SKM-1 treated with dmso at 0.1 percent for 144 hours (cell line): ENCODE measurements around the gene KCMF1.

Experiments
- DNase-seq: peaks from one replicate; lab custom pipeline; 2025; ENCODE audit not compliant: unreplicated experiment; lab: John Stamatoyannopoulos, UW

KCMF1 gene

GRCh38 chr2:84956334-84957297 lies 14.3 kb upstream of the KCMF1 start:
- no peak for DNase-seq

DNA sequence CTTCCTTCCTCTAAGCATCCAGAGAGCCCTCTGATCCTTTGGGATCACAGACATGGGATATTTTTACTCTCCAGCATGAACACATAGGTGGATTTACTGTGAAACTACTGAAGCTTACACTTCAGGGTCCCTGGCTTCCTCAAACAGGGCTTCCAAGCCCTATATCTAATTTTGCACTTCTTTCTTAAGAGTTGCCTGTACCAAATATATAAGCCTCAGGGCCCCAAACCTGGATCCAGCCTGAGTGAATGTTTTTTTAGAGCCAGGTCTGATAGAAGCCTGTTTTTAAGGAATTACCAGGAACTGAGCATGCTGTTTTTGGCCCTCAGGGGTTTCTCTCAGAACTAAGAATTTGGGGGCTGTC lies 13.2 kb upstream of the KCMF1 start:
- no peak for DNase-seq

GRCh38 chr2:84958135-84959059 lies 12.6 kb upstream of the KCMF1 start:
- DNase-seq, result no peak

- DNase-seq, result no peak
Observed at GRCh38 chr2:84959095-84959565, 11.8 kb upstream of the KCMF1 start.

GRCh38 chr2:84959566-84960506 lies 11.1 kb upstream of the KCMF1 start:
- DNase-seq, result no peak

DNA sequence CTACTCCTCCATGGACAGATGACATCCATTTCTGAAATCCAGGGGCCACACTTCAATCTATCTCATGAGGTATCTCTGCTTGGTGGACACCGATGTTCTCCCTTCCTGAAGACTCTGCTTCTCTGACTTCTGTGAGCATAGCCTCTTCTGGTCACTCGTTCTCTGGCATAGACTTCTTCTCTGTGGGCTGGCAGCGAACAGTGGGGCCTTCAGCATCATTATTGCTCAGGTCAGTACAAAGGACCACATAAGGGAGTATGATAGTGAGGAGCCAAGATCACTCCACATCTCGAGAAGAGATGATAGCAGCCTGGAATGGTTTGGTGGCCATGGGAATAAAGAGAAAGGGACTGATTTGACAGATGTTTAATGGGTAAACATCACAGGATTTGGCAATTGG lies 8.0 kb upstream of the KCMF1 start:
- no peak for DNase-seq

GRCh38 chr2:84963323-84963691 lies 7.7 kb upstream of the KCMF1 start:
- no peak for DNase-seq

DNA sequence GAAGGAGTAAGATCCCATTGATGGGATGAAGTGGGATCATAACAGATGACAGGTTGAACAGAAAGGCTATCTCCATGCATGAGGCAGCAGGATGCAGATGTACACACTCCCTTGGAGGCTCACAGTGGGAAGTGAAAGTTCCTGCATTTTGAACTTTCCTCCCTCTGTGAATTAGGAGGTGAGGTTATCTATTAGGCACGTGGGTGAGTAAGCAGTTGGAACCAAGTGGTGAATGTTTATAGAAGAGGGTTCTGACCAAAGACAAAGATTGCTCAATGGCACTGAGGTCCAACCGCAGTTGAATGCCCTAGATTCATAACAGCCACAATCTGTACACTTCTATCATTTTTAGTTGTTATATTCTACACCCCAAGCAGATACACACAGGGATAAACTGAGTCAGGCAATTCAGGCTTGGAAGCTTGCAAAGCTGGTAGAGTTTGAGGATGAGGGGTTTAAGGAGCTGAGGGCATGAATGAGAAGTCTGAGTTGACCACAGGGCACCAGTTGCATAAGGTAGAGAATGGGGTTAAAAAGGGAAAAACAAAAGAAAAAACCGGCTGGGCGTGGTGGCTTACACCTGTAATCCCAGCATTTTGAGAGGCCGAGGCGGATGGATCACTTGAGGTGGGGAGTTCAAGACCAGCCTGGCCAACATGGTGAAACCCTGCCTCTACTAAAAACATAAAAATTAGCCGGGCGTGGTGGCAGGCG lies 7.1 kb upstream of the KCMF1 start:
- DNase-seq, result peak; percentile 68

- DNase-seq, result no peak
Observed at GRCh38 chr2:84964406-84965191, 6.4 kb upstream of the KCMF1 start.

DNA sequence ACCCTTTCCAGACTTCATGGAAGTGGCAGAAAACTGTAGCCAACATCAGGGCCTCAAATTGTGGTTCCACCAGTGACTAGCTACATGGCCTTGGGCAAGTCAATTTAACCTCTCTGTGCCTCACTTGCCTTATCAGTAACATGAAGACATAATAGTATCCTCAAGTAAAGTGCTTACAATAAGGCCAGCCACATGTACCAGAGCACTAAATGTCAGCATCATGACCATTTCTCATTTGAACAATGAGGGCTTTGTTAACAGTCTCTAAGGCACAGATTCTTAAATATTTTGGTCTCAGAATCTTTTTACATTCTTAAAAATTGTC lies 5.8 kb upstream of the KCMF1 start:
- DNase-seq, result no peak

- no peak for DNase-seq
Observed at GRCh38 chr2:84965827-84966226, 5.1 kb upstream of the KCMF1 start.

- no peak for DNase-seq
Observed at GRCh38 chr2:84966731-84967130, 4.2 kb upstream of the KCMF1 start.

DNA sequence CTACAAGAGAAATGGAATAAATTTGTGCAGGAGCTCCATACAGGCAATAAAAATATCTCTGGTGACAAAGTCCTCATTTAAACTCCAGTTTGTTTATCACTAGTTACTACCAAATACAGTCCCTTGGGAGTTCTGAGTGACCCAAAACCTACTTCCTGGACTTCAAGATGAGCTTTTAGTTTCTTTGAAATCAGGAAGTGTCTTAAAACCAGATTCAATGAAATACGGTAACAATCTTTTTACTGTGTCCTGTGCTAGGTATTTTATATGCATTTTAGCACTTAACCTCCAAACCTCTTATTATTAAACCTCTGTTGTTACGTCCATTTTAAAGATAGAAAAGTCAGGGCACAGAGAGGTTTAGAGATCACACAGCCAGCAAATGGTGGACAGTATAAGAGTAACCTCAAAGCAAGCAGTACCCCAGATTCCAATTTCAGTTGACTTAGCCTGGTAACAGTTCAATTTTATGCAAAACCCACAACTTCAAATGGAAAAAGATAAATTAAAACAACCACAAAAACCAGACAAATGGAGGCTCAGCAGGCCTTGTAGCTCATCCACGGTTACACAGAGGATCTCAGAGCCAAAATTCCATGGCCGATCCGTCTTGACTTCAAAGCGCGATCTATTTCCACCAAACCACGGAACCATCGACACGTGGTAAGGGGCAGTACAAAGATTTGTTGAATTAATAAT lies 1.3 kb upstream of the KCMF1 start:
- DNase-seq, result peak; percentile 36

DNA sequence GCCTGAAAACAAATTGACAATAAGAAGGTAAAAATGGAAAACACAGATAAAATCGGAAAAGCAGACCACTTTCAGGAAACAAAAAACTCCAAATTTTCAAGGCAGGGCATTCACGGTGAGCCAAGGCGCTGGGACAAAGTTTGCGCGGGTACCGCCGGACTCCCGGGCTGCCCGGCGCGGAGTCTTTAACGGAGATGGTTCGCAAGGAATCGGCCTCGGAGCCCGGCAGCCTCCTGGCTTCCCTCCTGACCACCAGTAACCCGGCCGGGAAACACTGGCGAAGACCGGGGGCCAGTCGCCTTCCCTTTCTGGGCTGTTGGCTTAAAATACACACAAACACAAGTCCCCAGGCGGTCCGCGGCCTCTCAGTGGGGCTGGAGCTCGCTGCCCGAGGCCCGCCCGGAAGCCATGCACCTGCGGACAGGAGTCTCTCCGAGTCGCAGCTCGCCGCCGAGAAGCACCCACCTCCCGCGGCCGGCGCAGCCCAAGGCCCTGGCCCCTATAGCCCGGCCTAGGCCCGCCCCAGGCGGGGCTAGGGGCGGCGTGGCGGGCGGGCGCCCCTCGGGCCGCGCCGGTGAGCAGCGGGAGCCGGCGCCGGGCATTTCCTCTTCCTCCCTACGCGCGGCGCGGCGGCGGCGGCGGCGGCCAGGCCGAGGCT lies 622 bp upstream of the KCMF1 start:
- peak; percentile 79 for DNase-seq

DNA sequence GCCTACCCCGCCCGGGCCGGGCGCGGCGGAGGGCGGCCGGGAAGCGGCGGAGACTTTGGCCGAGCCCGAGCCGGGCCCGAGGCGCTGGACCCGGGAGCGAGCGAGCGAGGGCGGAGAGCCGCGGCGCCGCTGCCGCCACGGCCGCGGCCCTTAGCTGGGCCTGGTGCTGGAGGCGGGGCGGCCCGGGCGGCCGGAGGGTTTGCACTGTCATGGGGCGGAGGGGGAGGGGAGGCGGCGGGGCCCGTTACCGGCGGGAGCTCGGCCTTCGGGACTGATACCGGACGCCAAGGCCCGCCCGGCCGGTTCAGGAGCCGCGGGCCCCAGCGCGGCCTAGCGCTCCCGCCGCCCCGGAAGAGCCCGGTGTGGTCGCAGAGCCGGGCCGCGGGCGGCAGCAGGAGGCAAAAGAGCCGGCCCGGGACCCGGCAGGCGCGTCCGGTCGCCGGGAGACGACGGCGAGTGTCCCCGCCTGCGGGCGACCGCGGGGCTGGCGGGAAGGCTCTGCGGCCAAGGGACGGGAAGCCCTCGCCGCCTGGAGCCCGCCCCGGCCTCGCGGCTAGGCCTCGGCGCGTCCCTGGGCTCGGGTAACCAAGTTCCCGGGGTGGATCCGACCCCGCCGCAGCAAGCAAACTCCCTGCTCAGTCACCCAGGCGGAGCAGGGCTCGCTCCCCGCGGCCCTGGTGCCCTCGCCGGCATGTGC lies 697 bp downstream of the KCMF1 start:
- peak; percentile 25 for DNase-seq

DNA sequence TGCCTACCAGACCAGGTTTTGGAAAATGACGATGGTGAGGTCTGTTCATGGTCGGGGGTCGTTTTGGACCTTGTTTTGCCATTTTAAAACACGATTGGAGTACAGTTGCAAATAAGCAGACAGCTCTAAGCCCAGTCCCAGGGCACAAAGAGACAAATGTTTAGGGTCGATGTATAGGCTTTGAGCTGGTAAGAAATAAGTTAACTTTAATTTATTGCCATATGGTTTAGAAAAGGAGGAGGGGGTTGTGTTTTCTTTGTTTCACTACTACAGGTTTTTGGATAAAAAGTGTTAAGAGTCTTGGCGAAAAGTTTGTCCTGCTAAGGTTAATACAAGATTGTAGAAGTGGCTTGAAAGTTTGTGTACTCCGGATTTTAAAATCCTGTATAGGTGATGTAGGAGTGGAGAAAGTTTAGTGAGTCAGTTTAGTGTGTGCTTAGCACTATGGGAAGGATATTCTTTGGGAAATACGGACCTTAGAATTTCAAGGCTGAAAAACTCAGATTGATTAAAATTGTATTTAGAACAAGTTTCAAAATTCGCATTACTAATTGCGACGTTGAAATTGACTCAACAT lies 1.3 kb downstream of the KCMF1 start:
- DNase-seq, result no peak

DNA sequence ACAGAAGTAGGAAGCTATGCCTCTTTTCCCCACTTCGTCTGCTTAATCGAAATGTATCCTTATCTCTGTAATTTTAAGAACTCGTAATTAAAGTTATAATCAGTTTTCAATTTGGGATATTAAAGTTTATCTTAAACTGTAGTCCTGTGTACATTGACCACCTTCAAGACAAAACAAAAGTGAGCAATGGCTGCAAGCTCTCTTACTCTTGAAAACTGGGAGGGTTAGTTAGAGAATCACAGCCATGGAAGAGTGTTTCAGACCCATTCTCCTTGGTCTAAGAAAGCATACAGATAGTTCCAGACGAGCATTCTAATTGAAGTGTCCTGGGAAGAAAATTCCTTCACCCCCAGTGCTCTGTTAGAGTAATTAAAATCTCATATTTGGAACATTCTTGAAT lies 2.0 kb downstream of the KCMF1 start:
- no peak for DNase-seq
